Aorta (tissue), 5 donors: ENCODE measurements around the gene MYO9B. TPM values are rescaled to one million over a fixed set of nuclear protein-coding genes. Genes with fewer than 3 reads are reported as not detected.
"Not testable (repeated sequence)": the region's sequence is repeated elsewhere in the genome, so short reads cannot be mapped to it uniquely, and the experiment has no call there.

Experiments used
- ATAC-seq: fragments of 200-7000 bp; cut with Tn5 transposase; one replicate; pipeline ENCODE4 v1.9.1; 2022; ENCODE audit warnings: moderate library complexity; ENCODE audit not compliant: low FRiP score
- DNase-seq, 2 donors: peaks; one replicate each; pipeline ENCODE4 v3.0.0-alpha.2; 2020
- H3K27ac ChIP-seq, 2 donors: one replicate each; pipeline ENCODE4 v1.5.1; 2013; ENCODE audit warnings: low read length in 2 of 2, mild to moderate bottlenecking in 2 of 2, moderate library complexity in 2 of 2, control low read depth in 1 of 2, inconsistent platforms in 1 of 2, low read depth in 1 of 2
- H3K27me3 ChIP-seq, 2 donors: one replicate each; pipeline ENCODE4 v1.6.1; 2013; ENCODE audit warnings: control low read depth in 1 of 2, low read length in 1 of 2, mild to moderate bottlenecking in 1 of 2, moderate library complexity in 1 of 2; ENCODE audit not compliant: insufficient read depth in 2 of 2, control insufficient read depth in 1 of 2
- H3K36me3 ChIP-seq, 2 donors: one replicate each; pipeline ENCODE4 v1.6.1; 2013; ENCODE audit warnings: control low read depth in 1 of 2, low read length in 1 of 2, mild to moderate bottlenecking in 1 of 2; ENCODE audit not compliant: insufficient read depth in 2 of 2, control insufficient read depth in 1 of 2
- H3K4me1 ChIP-seq, 2 donors: one replicate each; pipeline ENCODE4 v1.6.1; 2013; ENCODE audit warnings: low read length in 2 of 2, control low read depth in 1 of 2, mild to moderate bottlenecking in 1 of 2, moderate library complexity in 1 of 2; ENCODE audit not compliant: insufficient read depth in 2 of 2, control insufficient read depth in 1 of 2
- H3K4me3 ChIP-seq, 2 donors: one replicate each; pipeline ENCODE4 v1.5.1; 2013; ENCODE audit warnings: low read length in 2 of 2, control low read depth in 1 of 2, mild to moderate bottlenecking in 1 of 2
- H3K9me3 ChIP-seq: one replicate; pipeline ENCODE4 v1.6.1; 2013; ENCODE audit warnings: mild to moderate bottlenecking, low read length; ENCODE audit not compliant: control insufficient read depth
- WGBS, 2 donors: extraction: QIAGEN DNeasy Blood & Tissue Kit; methylation state at CpG; one replicate each; pipeline ENCODE4 v1.1.7; 2013; 5-methylcytosine and 5-hydroxymethylcytosine counted together
- intact Hi-C, 2 donors: fragments of 100-400 bp; cut with DNase I; formaldehyde crosslinking; loops; one replicate each; pipeline versions ENCODE4 v1.14.2 to v1.15.0; 2022
- polyA plus RNA-seq, 2 donors: library from polyadenylated mRNA; stranded (reverse); fragments of 200-250 nt; gene quantifications; one replicate each; pipeline ENCODE4 v1.2.3, GENCODE V29; 2013
- total RNA-seq, 2 donors: library from RNA; stranded (reverse); fragmentation: NEBNext Ultra II Directional; extraction: Animal tissue kit (Norgen Biotek cat#: 25700); gene quantifications; one replicate each; pipeline ENCODE4 v1.2.1, GENCODE V29; 2021
- donor health status: healthy with polysubstance abuse.
- donor health status: Bipolar disorder and iron deficiency.
- donor health status: DM: no; HTN: no; CAD: no.
- donor health status: DM: no; HTN: no; CAD: no.
- donor health status: DM: yes; HTN: yes; CAD: no.

The MYO9B gene
- total and polyA plus RNA-seq, 4 donors = 34.3 to 183 (median 171) TPM

DNA sequence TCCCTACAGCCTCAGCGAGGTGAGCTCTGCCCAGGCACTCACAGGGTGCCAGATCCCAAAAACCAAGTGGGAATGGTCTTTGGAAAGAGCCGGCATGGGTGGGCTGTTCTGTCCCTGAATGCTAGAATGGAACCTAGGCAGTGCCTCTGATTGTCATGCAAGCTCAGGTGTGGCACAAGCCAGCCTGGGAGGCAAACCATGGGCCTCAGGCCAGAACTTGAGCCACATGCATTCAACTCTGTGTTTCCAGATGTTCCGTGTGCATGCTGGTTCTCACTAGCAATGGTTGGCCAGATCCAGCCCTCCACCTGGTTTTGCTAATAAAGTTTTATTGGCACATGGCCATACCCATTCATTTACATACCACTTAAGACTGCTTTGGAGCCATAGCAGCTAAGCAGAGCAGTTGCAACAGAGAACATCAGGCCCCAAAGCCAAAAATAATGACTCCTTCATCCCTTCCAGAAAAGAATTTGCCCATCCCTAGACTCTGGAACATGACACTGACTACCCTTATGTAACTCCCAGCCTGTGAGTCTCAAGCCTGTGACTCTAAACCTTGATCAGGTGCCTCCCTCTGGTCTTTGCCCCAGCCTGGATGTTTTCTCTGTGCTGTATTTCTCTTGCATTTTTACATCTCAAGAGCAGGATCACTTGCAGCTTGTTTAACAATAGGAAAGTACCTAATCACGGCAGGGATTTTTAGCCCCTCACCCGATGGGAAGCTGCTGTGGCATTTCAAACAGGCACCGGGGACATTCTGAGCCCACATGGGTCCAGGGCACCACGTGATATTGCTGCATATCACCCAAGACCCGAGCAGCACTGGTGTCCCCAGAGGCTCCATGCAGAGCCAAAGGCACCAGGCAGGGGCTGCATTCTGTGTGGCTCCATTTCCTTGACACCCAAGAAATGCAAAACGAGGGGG, 84.2 kb downstream of the MYO9B start:
- no peak overlapping the region for H3K4me3 ChIP-seq
- no peaks in the 10 kb centered on the region for H3K4me1 ChIP-seq
- no peaks in the 10 kb centered on the region for H3K27me3 ChIP-seq
- H3K36me3 ChIP-seq = peaks cover 2 to 16% of the 10 kb centered on the region in 2 donors
- no peaks in the 10 kb centered on the region for H3K9me3 ChIP-seq
- no peak for ATAC-seq
- no peak for DNase-seq
- no peak overlapping the region for H3K27ac ChIP-seq
- intact Hi-C loops = no loop called here
- 64 to 66% methylated on average over 9 of the region's 9 CpGs for WGBS, 2 donors

DNA sequence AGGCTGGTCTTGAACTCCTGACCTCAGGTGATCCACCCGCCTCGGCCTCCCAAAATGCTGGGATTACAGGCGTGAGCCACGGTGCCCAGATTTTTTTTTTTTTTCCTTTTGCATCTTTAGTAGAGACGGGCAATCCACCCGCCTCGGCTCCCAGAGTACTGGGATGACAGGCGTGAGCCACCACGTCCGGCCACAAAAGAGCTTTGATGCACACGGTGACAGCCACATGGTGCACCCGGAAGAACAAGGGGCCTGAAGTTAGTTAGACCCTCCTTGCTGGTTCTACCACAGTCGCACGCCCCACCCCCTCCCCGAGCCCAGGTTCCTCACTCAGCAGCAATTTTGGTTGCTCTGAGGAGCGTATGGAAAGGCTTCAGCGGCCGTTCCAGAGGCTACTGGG, 85.3 kb downstream of the MYO9B start:
- 86 to 91% methylated on average over 17 to 18 of the region's 18 CpGs for WGBS, 2 donors
- intact Hi-C loops = no loop called here
- Histone ChIP-seq H3K4me1 (no peaks in the 10 kb centered on the region), H3K9me3 (no peaks in the 10 kb centered on the region), H3K4me3 (no peak overlapping the region), H3K27me3 (no peaks in the 10 kb centered on the region), H3K36me3 (peaks cover 6 to 16% of the 10 kb centered on the region in 2 donors), H3K27ac (no peak overlapping the region)
- DNase-seq (no peak), ATAC-seq (no peak)

DNA sequence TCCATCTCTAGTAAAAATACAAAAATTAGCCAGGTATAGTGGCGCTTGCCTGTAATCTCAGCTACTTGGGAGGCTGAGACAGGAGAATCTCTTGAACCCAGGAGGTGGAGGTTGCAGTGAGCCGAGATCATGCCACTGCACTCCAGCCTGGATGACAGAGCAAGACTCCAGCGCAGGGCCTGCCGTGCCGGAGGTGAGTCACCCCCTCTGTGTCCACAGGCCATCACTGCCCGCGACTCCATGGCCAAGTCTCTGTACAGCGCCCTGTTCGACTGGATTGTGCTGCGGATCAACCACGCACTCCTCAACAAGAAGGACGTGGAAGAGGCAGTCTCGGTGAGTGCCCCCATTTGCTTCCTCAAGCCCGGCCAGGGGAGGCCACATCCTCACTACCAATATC, 86.6 kb downstream of the MYO9B start:
- DNase-seq, H3K4me3 ChIP-seq, H3K27me3 ChIP-seq, H3K9me3 ChIP-seq, ATAC-seq, H3K27ac ChIP-seq, intact Hi-C loops, H3K4me1 ChIP-seq: not testable (repeated sequence)
- H3K36me3 ChIP-seq = peaks cover 6 to 16% of the 10 kb centered on the region in 2 donors
- WGBS, 2 donors = 96 to 97% methylated on average over 14 of the region's 14 CpGs

DNA sequence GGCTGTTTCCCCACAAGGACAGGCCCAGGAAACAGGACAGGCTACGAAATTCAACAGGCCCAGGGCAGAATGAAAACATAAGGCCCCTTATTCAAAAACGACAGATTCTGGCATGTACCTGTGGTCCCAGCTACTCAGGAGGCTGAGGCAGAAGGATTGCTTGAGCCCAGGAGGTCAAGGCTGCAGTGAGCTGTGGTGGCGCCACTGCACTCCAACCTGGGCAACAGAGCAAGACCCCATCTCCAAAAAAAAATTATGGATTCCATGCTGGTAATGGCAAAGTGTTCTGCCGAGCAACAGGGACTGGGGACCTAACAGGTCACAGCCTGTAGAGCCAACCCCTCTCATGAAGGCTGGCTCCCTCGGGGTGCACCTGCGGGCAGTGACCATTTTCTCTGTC, 87.0 kb downstream of the MYO9B start:
- intact Hi-C loops = no loop called here
- H3K4me1 ChIP-seq = no peaks in the 10 kb centered on the region
- no peaks in the 10 kb centered on the region for H3K27me3 ChIP-seq
- H3K27ac ChIP-seq = no peak overlapping the region
- H3K9me3 ChIP-seq = no peaks in the 10 kb centered on the region
- 87 to 88% methylated on average over 6 of the region's 6 CpGs for WGBS, 2 donors
- H3K4me3 ChIP-seq = no peak overlapping the region
- DNase-seq = no peak
- no peak for ATAC-seq
- H3K36me3 ChIP-seq = peaks cover 6 to 16% of the 10 kb centered on the region in 2 donors

DNA sequence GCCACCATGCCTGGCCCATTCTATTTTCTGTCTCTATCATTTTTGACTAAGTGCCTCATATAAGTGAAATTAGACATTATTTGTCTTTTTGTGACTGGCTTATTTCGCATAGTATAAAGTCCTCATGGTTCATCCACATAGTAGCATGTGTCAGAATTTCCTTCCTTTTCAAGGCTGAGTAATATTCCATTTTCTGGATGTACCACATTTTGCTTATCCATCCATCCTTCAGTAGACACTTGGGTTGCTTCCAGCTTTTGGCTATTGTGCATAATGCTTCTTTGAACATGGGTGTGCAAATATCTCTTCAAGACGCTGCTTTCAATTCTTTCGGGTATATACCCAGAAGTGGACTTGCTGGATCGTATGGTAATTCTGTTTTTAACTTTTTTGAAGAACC, 88.1 kb downstream of the MYO9B start:
- no peaks in the 10 kb centered on the region for H3K9me3 ChIP-seq
- DNase-seq (no peak), ATAC-seq (no peak)
- H3K27ac ChIP-seq = no peak overlapping the region
- 96 to 97% methylated on average over 4 of the region's 4 CpGs for WGBS, 2 donors
- no peaks in the 10 kb centered on the region for H3K27me3 ChIP-seq
- H3K4me1 ChIP-seq = no peaks in the 10 kb centered on the region
- H3K4me3 ChIP-seq = no peak overlapping the region
- H3K36me3 ChIP-seq = peaks cover 6 to 21% of the 10 kb centered on the region in 2 donors
- intact Hi-C loops = no loop called here

DNA sequence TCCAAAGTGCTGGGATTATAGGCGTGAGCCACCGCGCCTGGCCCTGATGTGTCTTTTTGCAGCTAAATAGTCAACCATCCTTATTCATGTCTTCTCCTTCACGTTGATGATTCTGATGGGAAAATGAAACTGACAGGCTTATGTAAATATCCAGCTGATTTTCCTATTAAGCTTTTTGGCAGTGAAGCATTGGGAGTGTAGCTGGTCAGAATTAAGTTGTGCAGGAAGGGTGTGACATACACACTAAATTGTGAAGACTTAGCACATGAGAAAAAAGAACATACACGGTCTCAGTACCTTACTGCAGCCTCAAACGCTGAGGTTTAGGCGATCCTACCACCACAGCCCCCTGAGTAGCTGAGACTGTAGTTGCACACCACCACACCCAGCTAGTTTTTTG, 89.1 kb downstream of the MYO9B start:
- Histone ChIP-seq H3K27me3 (no peaks in the 10 kb centered on the region), H3K4me1 (no peaks in the 10 kb centered on the region), H3K36me3 (peaks cover 6 to 20% of the 10 kb centered on the region in 2 donors), H3K9me3 (no peaks in the 10 kb centered on the region), H3K4me3 (no peak overlapping the region), H3K27ac (no peak overlapping the region)
- intact Hi-C loops = loop anchor here in 1 of 2 donors (5.0 kb wide), 1 partner anchor 97 kb away; no protein-coding TSS in a partner anchor
- 76% methylated on average over 7 of the region's 7 CpGs for WGBS, 2 donors
- DNase-seq (no peak), ATAC-seq (no peak)

DNA sequence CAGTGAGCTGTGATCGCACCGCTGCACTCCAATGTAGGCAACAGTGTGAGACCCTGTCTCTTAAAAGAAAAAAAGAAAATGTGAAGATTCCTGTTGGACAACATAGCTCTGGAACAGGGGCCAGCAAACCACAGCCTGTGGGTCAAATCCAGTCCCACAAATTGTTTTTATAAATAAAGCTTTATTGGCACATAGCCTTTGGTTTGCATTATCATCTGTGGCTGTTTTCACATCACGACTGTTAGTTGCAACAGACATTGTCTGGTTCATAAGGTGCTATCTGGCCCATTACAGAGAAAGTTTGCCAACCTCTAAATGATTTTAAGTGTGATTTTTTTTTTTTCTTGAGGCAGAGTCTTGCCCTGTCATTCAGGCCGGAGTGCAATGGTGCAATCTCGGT, 90.1 kb downstream of the MYO9B start:
- Histone ChIP-seq H3K27me3 (no peaks in the 10 kb centered on the region), H3K36me3 (peaks cover 11 to 19% of the 10 kb centered on the region in 2 donors), H3K27ac (no peak overlapping the region), H3K9me3 (no peaks in the 10 kb centered on the region), H3K4me3 (no peak overlapping the region), H3K4me1 (no peaks in the 10 kb centered on the region)
- ATAC-seq = no peak
- DNase-seq = no peak
- intact Hi-C loops = loop anchor here in 1 of 2 donors (5.0 kb wide), 1 partner anchor 98 kb away; no protein-coding TSS in a partner anchor
- WGBS, 2 donors = 93 to 94% methylated on average over 5 of the region's 5 CpGs

DNA sequence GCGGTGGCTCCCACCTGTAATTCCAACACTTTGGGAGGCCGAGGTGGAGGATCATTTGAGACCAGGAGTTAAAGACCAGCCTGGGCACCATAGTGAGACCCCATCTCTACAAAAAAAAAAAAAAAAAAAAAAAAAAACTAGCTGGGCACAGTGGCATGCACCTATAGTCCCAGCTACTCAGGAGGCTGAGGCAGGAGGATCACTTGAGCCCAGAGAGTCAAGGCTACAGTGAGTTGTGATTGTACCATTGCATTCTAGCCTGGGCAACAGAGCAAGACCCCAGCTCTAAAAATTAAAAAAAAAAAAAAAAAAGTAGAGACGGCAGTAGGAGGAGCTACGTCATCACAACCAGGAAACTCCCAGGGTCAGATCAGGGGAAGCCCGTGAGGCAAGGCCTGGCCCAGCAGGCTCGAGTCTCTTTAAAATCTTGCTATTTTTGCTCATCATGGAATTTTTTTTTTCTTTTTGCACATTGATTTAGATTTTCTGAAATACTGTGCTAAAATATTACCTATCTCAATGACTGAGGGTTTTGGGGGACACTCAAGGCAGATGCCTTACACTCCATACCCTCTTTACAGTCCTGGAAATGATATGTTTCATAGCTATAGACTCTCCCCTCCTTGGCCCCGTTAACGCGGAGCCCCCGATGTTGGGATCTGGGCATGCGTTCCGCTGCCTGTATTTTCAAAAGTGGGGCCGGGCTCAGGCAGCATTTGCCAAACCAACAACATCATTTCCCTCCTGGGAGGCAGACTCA, 95.1 kb downstream of the MYO9B start:
- H3K4me1 ChIP-seq = no peaks in the 10 kb centered on the region
- no peak for DNase-seq
- no peaks in the 10 kb centered on the region for H3K9me3 ChIP-seq
- no peak overlapping the region for H3K4me3 ChIP-seq
- peaks cover 7 to 15% of the 10 kb centered on the region in 2 donors for H3K36me3 ChIP-seq
- WGBS, 2 donors = 79 to 83% methylated on average over 13 of the region's 13 CpGs
- no peak overlapping the region for H3K27ac ChIP-seq
- no peak for ATAC-seq
- H3K27me3 ChIP-seq = no peaks in the 10 kb centered on the region
- intact Hi-C loops = loop anchor here in 1 of 2 donors (5.0 kb wide), 1 partner anchor 103 kb away; no protein-coding TSS in a partner anchor
